ENCODE results near the gene RAMP1. TPM values are rescaled to one million over a fixed set of nuclear protein-coding genes. Genes with fewer than 3 reads are reported as not detected.

Gene RAMP1
- total RNA-seq, 4 donors from 2014 or later: 28.7 to 168 (median 71.8) TPM

GRCh38 chr2:237896507-237896892 lies 37.1 kb downstream of the RAMP1 start:
- peaks cover 53 to 68% of the 10 kb centered on the region in 2 donors for H3K4me1 ChIP-seq
- ATAC-seq (no peak), DNase-seq (no peak)
- H3K27ac ChIP-seq: peak overlapping the region; percentile 98 to 99 (median 98)
- no peaks in the 10 kb centered on the region for H3K9me3 ChIP-seq
- no peak for TF ChIP-seq CTCF (IDR thresholded peaks at IDR 0.05 in 4 of 5, conservative IDR thresholded peaks at IDR 0.05 in 1 of 5)
- no peak for TF ChIP-seq POLR2A (IDR thresholded peaks at IDR 0.05)
- peak overlapping the region in 1 of 4 donors; percentile 8 for H3K4me3 ChIP-seq
- H3K36me3 ChIP-seq: no peaks in the 10 kb centered on the region
- in situ Hi-C loops (cut with MboI; ENCODE audit: low sequenced_read_pairs in 4 of 4) (no loop called here), intact Hi-C loops (cut with DNase I; ENCODE audit: low total_unique reads) (loop anchor here (2.0 to 5.0 kb wide), 2 partner anchors 240 to 804 kb away; no protein-coding TSS in a partner anchor)
- H3K27me3 ChIP-seq: no peaks in the 10 kb centered on the region

DNA sequence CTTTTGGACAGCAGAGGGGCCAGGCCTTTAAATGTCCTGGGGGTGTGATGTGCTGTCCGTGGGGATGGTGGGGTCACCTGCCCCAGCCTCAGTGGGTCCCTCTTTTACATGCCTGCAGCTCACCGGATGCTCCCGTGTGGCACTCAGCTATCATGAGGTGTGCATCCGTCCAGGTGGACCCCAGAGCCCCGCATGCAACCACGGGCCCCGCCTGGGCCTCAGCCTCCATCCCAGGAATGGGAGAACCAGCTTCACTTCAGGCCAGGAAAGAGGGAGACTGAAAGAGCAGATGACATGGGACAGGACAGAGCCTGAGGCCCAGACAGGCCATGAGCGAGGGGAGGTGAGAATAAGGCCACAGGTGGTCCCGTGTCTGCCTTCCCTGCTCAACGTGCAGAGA lies 37.5 kb downstream of the RAMP1 start:
- intact Hi-C loops (cut with DNase I; ENCODE audit: low total_unique reads) (loop anchor here (2.0 to 5.0 kb wide), 2 partner anchors 240 to 805 kb away; no protein-coding TSS in a partner anchor), in situ Hi-C loops (cut with MboI; ENCODE audit: low sequenced_read_pairs in 4 of 4) (no loop called here)
- peak overlapping the region; percentile 98 to 99 (median 98) for H3K27ac ChIP-seq
- no peak for DNase-seq
- no peak for ATAC-seq
- no peak for TF ChIP-seq POLR2A (IDR thresholded peaks at IDR 0.05)
- TF ChIP-seq CTCF (IDR thresholded peaks at IDR 0.05 in 4 of 5, conservative IDR thresholded peaks at IDR 0.05 in 1 of 5): no peak
- H3K4me1 ChIP-seq: peaks cover 53 to 68% of the 10 kb centered on the region in 2 donors
- no peaks in the 10 kb centered on the region for H3K9me3 ChIP-seq
- no peaks in the 10 kb centered on the region for H3K36me3 ChIP-seq
- no peaks in the 10 kb centered on the region for H3K27me3 ChIP-seq
- H3K4me3 ChIP-seq: no peak overlapping the region

GRCh38 chr2:237898057-237898414 lies 38.6 kb downstream of the RAMP1 start:
- Histone ChIP-seq H3K9me3 (no peaks in the 10 kb centered on the region), H3K27me3 (no peaks in the 10 kb centered on the region), H3K4me1 (peaks cover 49 to 65% of the 10 kb centered on the region in 2 donors), H3K27ac (peak overlapping the region; percentile 98 to 99 (median 98)), H3K4me3 (no peak overlapping the region), H3K36me3 (no peaks in the 10 kb centered on the region)
- no peak for ATAC-seq
- no peak for DNase-seq
- no peak for TF ChIP-seq CTCF (IDR thresholded peaks at IDR 0.05 in 4 of 5, conservative IDR thresholded peaks at IDR 0.05 in 1 of 5)
- no peak for TF ChIP-seq POLR2A (IDR thresholded peaks at IDR 0.05)
- intact Hi-C loops (cut with DNase I; ENCODE audit: low total_unique reads): loop anchor here (5.0 kb wide), 1 partner anchor 806 kb away; no protein-coding TSS in a partner anchor
- in situ Hi-C loops (cut with MboI; ENCODE audit: low sequenced_read_pairs in 4 of 4): no loop called here

- no peak for ATAC-seq
- in situ Hi-C loops (cut with MboI; ENCODE audit: low sequenced_read_pairs in 4 of 4): no loop called here
Measured at GRCh38 chr2:237900891-237901831, 41.7 kb downstream of the RAMP1 start.

More at GRCh38 chr2:237900891-237901831, 41.7 kb downstream of the RAMP1 start:
- TF ChIP-seq POLR2A (IDR thresholded peaks at IDR 0.05) (no peak), CTCF (IDR thresholded peaks at IDR 0.05 in 4 of 5, conservative IDR thresholded peaks at IDR 0.05 in 1 of 5) (no peak)
- no peaks in the 10 kb centered on the region for H3K27me3 ChIP-seq
- H3K36me3 ChIP-seq: no peaks in the 10 kb centered on the region
- peaks cover 43 to 56% of the 10 kb centered on the region in 2 donors for H3K4me1 ChIP-seq
- H3K4me3 ChIP-seq: no peak overlapping the region
- DNase-seq: no peak
- intact Hi-C loops (cut with DNase I; ENCODE audit: low total_unique reads): no loop called here
- H3K9me3 ChIP-seq: no peaks in the 10 kb centered on the region
- H3K27ac ChIP-seq: peak overlapping the region; percentile 11 to 99 (median 98)
